Measurements from ENCODE around the gene MAG. TPM values are rescaled to one million over a fixed set of nuclear protein-coding genes. Genes with fewer than 3 reads are reported as not detected.

Gene MAG
- total and polyA plus RNA-seq, 10 of the 15 experiments (the other 5 are each of a cell fraction or from before 2014, with no cell fraction given): 0.03 to 0.82 (median 0.17) TPM; not detected in 2

GRCh38 chr19:35293808-35294207 is 1.8 kb downstream of the MAG start (continued):
- TF ChIP-seq KDM1A (IDR thresholded peaks at IDR 0.05; ENCODE audit: borderline replicate concordance) (no peak), E2F8 (IDR thresholded peaks at IDR 0.05; ENCODE audit: low read depth, partially characterized antibody) (no peak), SREBF2 (IDR thresholded peaks at IDR 0.05; ENCODE audit: low read length) (no peak), IRF4 (IDR thresholded peaks at IDR 0.05; ENCODE audit: low read depth, low read length) (no peak), ZZZ3 (IDR thresholded peaks at IDR 0.05; ENCODE audit: control insufficient read depth, insufficient read length, low read depth) (no peak), RELB (IDR thresholded peaks at IDR 0.05; ENCODE audit: low read depth) (no peak)

GRCh38 chr19:35294328-35294727 is 2.4 kb downstream of the MAG start:
- Histone ChIP-seq H3K4me1 (ENCODE audit: control insufficient read depth, insufficient read depth, low read length) (peaks cover 26% of the 10 kb centered on the region), H3K9ac (ENCODE audit: control insufficient read depth, insufficient read depth, low read length) (no peak overlapping the region), H3K36me3 (ENCODE audit: control insufficient read depth in 2 of 2, insufficient read depth in 2 of 2, low read length in 1 of 2) (no peaks in the 10 kb centered on the region), H3K79me2 (ENCODE audit: control insufficient read depth, insufficient read depth, low read length) (no peaks in the 10 kb centered on the region), H3K4me2 (ENCODE audit: control insufficient read depth, insufficient read depth) (no peak overlapping the region), H3K27ac (ENCODE audit: control insufficient read depth, insufficient read depth) (no peak overlapping the region), H3K4me3 (no peak overlapping the region), H3K27me3 (replicated peaks in 1 of 2; ENCODE audit: control insufficient read depth in 2 of 2, insufficient read depth in 2 of 2, low read length in 1 of 2) (no peaks in the 10 kb centered on the region; a peak in 1 of 4 replicates), H2AFZ (ENCODE audit: control insufficient read depth, low read depth, low read length) (no peak overlapping the region), H4K20me1 (ENCODE audit: control insufficient read depth, insufficient read depth) (no peaks in the 10 kb centered on the region), H3K9me3 (replicated peaks; ENCODE audit: control insufficient read depth, insufficient read depth, low read length) (no peaks in the 10 kb centered on the region)
- no peak for TF ChIP-seq MLLT1 (IDR thresholded peaks at IDR 0.05)
- intact Hi-C loops (cut with micrococcal nuclease; ENCODE audit: unreplicated experiment): no loop called here
- 16% methylated on average over 3 of the region's 3 CpGs for WGBS (ENCODE audit: insufficient coverage, insufficient replicate concordance, low lambda C conversion rate, missing lambda C conversion rate)
- in situ Hi-C loops (cut with MboI): no loop called here
- ChIA-PET RAD21 (ENCODE audit: unreplicated experiment) (interaction anchor here (0.9 kb wide), 1 partner anchor 36 kb away, joined by 4 read pairs; no protein-coding TSS in a partner anchor), POLR2A (no interaction called here), SMC1A (ENCODE audit: uncharacterized antibody, unreplicated experiment) (interaction anchor here (0.9 kb wide), 1 partner anchor 58 kb away, joined by 3 read pairs; no protein-coding TSS in a partner anchor), CTCF (no interaction called here)
- no TSS peak for BruUV-seq (replicated peaks)
- ATAC-seq (no peak), FAIRE-seq (no peak), DNase-seq (ENCODE audit: low read depth, low spot score) (no peak)

Data from GM12878 (cell line).